CMK (cell line): ENCODE measurements around the gene MBOAT1.

ENCODE experiments used
- DNase-seq: peaks from one replicate; pipeline ENCODE4 v3.0.0-alpha.2; 2010; ENCODE audit warnings: low read depth

The MBOAT1 gene

GRCh38 chr6:20234136-20234535 is 21.9 kb upstream of the MBOAT1 start:
- DNase-seq, result no peak

GRCh38 chr6:20233007-20233730 is 20.9 kb upstream of the MBOAT1 start:
- DNase-seq, result no peak

GRCh38 chr6:20232188-20232587 is 19.9 kb upstream of the MBOAT1 start:
- no peak for DNase-seq

DNA sequence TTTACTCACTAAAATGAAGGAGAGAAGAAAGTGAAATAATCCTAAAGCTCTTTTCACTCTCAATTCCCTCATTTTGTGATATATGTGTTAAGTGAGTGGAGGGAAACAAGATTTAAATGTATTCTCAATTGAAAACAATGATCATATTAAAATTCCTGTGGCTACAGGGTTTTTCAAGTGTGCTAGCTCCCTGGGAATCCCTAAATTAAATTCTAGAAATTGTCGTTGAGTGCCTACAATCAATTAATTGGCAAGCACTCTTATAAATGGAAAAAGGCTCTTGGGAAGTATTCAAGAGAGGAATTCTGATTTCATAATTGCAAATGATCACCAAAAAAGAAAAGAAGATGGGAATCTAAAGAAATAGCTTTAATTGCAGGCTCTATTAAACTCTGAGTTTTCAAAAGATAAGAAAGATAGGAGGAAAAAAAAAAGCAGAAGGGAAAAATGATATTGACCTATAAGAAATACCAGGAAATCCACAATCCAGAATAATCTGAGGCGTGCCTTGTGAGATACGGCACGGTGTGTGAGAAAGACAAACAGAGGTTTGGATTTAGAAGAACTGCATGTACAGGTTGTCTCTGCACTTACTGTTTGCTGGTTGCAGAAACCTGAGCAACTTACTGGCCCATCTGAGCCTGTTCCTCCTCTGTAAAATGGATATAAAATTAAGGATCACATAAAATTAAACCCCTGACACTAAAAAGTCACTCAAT is 18.3 kb upstream of the MBOAT1 start:
- no peak for DNase-seq

DNA sequence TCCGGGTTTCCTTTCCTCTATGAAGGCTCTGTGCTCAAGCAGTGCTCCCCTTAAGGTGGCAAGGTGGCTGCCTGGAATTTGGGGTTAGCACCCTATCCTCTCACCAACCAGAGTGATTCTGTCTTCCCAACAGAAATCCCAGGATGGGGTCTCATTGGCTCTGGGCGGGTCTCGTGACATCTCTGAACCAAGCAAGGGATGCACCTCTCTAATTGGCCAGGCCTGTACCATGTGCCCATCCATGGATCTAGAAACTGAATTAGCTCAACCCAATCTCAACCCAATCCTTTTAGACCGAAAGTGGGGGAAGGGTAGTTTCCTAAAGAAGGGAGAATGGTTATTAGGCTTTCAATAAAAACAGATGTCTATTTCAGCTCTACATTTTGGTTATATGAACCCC is 17.6 kb upstream of the MBOAT1 start:
- DNase-seq, result no peak

DNA sequence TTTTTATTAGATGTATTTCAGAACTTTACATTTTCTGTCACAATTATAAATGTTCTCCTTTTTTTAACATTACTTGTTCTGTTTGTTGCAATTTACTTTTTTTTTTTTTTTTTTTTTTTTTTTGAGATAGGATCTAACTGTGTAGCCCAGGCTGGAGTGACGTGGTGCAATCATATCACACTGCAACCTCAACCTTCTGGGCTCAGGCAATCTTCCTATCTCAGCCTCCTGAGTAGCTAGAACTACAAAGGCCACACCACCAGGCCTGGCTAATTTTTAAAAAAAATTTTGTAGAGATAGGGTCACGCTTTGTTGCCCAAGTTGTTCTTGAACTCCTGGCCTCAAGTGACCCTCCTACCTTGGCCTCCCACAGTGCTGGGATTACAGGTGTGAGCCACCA is 15.1 kb upstream of the MBOAT1 start:
- DNase-seq, result no peak

- DNase-seq, result no peak
Measured at GRCh38 chr6:20223141-20223540, 10.9 kb upstream of the MBOAT1 start.

- no peak for DNase-seq
Measured at GRCh38 chr6:20221421-20221820, 9.2 kb upstream of the MBOAT1 start.

DNA sequence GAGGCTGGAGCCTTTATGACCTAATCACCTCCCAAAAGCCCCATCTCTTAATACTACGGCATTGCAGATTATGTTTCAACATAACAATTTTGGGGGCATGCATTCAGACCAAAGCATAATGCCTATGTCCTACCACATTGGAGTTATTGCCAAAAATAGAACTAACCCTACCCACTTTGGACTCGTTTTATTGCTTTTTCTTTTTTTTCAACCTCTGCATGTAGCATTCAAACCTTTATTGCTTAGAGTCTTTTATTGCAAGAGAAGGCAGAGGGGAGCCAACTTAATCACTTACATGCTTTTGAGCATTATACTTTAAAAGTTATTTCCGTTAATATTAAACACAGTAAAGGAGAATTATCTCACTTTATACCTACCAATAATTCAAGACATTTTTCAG is 8.1 kb upstream of the MBOAT1 start:
- DNase-seq, result no peak

GRCh38 chr6:20217891-20218290 is 5.6 kb upstream of the MBOAT1 start:
- no peak for DNase-seq

DNA sequence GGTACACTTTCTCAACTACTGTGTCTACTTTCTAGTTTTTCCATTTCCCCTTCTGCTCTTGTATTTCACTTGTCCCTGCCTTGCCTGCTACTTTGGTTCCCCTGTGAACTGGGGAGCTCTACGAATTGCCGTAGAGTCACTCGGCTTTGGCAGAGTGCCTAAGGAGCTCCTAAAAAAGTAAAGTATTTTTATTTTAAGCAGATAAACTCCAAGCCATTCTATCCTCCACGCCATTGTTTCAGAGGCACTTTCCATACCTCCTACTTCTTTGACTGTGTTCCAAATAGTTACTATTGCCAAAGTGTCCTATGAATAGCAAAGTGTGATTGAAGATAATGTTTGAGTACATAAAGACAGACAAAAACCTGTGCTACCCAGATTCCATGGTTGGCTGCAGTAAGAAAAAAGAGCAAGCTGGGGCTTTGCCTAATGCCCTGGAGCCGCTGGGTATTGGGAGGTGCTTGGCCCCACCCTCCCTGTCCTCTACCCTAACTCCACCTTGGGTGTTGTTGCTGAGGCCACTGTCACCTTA is 5.1 kb upstream of the MBOAT1 start:
- DNase-seq, result no peak

GRCh38 chr6:20215310-20215709 is 3.0 kb upstream of the MBOAT1 start:
- no peak for DNase-seq

DNA sequence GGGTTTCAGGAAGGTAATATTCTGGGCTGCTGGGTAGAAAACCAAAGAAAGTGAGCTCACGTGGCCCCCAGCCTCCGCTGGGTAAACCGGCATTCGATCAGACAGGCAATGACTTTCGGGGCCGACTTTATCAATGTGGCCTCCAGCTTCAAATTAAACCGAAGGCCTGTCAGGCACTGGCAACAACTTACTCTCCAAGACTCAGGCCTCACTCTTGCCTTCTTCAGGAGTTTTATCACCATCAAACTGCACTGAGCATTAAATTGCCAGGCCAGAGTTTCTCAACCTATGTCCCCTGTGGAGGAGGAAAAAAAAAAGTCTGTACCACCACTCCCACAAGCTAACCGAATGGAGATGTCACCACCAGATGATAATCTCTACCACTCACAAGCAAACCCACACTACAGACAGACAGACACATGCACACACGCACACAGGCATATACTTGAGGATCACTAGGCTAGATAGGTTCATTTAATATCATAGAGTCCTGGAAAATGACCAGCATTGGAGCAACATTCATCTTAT is 1.1 kb upstream of the MBOAT1 start:
- no peak for DNase-seq

- no peak for DNase-seq
Measured at GRCh38 chr6:20211941-20212391, 303 bp downstream of the MBOAT1 start.

GRCh38 chr6:20211037-20211940 is 980 bp downstream of the MBOAT1 start:
- DNase-seq, result no peak

- DNase-seq, result no peak
Measured at GRCh38 chr6:20210158-20210557, 2.1 kb downstream of the MBOAT1 start.

DNA sequence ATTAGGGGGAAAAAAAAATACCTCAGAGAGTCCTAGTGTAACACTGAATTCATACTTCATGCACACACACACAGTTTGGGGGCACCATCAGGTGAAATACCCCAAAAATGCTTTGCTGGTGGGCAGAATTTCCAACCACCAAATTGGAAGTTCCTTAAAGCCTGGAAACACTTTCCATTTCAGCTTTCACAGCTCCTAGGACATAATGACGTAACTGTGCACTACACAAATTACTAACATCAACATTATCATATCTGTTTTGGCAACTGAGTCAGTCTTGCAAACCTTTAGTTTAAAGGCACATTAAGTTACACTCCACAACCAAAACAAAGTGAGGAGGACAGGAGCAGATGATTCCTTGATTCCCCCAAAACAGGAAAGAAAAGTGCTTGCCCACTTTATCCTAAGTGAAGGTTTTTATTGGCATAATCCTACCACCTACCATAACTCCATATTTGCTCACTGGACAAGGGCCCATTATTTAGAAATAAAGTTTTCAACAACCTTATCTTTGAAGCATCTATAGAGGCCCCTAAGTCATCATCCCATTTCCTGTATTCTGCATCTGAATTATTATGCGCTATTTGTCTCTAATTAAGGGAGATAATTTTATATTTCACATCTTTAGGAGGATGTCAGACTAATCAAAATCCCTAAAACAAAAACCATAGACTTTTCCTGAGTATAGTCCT is 3.4 kb downstream of the MBOAT1 start:
- no peak for DNase-seq

- no peak for DNase-seq
Measured at GRCh38 chr6:20207088-20207418, 5.2 kb downstream of the MBOAT1 start.

- DNase-seq, result no peak
Measured at GRCh38 chr6:20205722-20206161, 6.5 kb downstream of the MBOAT1 start.

DNA sequence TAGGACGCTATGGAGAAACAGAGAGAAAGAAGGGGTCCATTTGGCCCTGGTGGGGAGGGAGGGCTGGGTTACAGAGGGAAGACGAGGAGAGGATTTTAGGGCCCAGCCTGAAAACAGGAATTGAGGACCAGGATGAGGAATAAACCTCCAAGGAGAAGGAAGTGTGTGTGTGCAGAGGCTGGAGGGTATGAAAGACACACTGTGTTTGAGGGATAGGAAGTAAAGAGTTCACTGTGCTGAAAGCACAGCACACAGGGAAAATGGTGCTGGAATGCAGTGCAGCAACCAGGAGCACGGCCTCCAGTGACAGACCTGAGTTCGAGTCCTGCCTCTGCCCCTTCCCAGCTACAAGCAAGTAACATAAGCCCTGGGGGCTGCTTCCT is 7.8 kb downstream of the MBOAT1 start:
- DNase-seq, result no peak
